Fibroblast of lung (primary cell): ENCODE data around the gene SDHA. TPM values are rescaled to one million over a fixed set of nuclear protein-coding genes. Genes with fewer than 3 reads are reported as not detected.
"Not testable (repeated sequence)": the region's sequence is repeated elsewhere in the genome, so short reads cannot be mapped to it uniquely, and the experiment has no call there.

Experiments
- DNase-seq, 2 donors: peaks; one replicate each; pipeline versions ENCODE4 v3.0.0 to v3.0.0-alpha.2; 2010; ENCODE audit warnings: low read depth in 2 of 2
- H2AFZ ChIP-seq: 2 replicates; pipeline ENCODE4 v1.5.1; 2012; ENCODE audit warnings: low read length, control low read depth, inconsistent platforms
- H3K27ac ChIP-seq: 2 replicates; pipeline ENCODE4 v1.5.1; 2011; ENCODE audit warnings: low read length, control low read depth; ENCODE audit not compliant: insufficient read depth
- H3K27me3 ChIP-seq: 2 replicates; pipeline ENCODE4 v1.5.1; 2011; ENCODE audit warnings: mild to moderate bottlenecking, low read length; ENCODE audit not compliant: control insufficient read depth, insufficient read depth
- H3K36me3 ChIP-seq: 2 replicates; pipeline ENCODE4 v1.5.1; 2011; ENCODE audit warnings: low read length; ENCODE audit not compliant: control insufficient read depth, insufficient read depth
- H3K4me1 ChIP-seq: 2 replicates; pipeline ENCODE4 v1.5.1; 2011; ENCODE audit warnings: low read length; ENCODE audit not compliant: control insufficient read depth, insufficient read depth; ENCODE audit errors: extremely low read depth
- H3K4me2 ChIP-seq: 2 replicates; pipeline ENCODE4 v1.5.1; 2011; ENCODE audit warnings: low read length, control low read depth; ENCODE audit not compliant: insufficient read depth; ENCODE audit errors: extremely low read depth
- H3K4me3 ChIP-seq, 4 experiments: fragments of 200-600 bp in 1 of 4; sonication (generic) in 1 of 4; replicated peaks in 1 of 4; 2 replicates each; pipeline ENCODE4 v1.5.1; 2011 to 2016; ENCODE audit warnings: low read length in 4 of 4, low read depth in 3 of 4, mild to moderate bottlenecking in 3 of 4, control low read depth in 2 of 4, inconsistent platforms in 1 of 4, mixed read lengths in 1 of 4; ENCODE audit not compliant: insufficient read depth in 1 of 4; ENCODE audit errors: control extremely low read depth in 1 of 4
- H3K79me2 ChIP-seq: 2 replicates; pipeline ENCODE4 v1.5.1; 2012; ENCODE audit warnings: mild to moderate bottlenecking, low read length, inconsistent platforms; ENCODE audit not compliant: control insufficient read depth, insufficient read depth
- H3K9ac ChIP-seq: 2 replicates; pipeline ENCODE4 v1.5.1; 2011; ENCODE audit warnings: mild to moderate bottlenecking, low read length, control low read depth; ENCODE audit not compliant: insufficient read depth
- H3K9me3 ChIP-seq: 2 replicates; pipeline ENCODE4 v1.5.1; 2012; ENCODE audit warnings: low read depth, low read length; ENCODE audit not compliant: control insufficient read depth, insufficient read depth
- H4K20me1 ChIP-seq: 2 replicates; pipeline ENCODE4 v1.5.1; 2011; ENCODE audit warnings: low read length; ENCODE audit not compliant: control insufficient read depth, insufficient read depth; ENCODE audit errors: extremely low read depth
- CTCF ChIP-seq, 2 donors: IDR thresholded peaks in 1 of 2; conservative IDR thresholded peaks in 1 of 2; 1 replicate in 1 of 2; 2 replicates in 1 of 2; pipeline ENCODE4 v1.5.1; 2011 to 2012; ENCODE audit warnings: low read length in 2 of 2, control low read depth in 1 of 2, inconsistent platforms in 1 of 2, low read depth in 1 of 2, mild to moderate bottlenecking in 1 of 2
- EZH2 ChIP-seq: IDR thresholded peaks from 2 replicates; pipeline ENCODE4 v1.5.1; 2012; ENCODE audit warnings: low read length, control low read depth, mild to moderate bottlenecking; ENCODE audit errors: missing control alignments
- polyA plus RNA-seq, 2 donors: library from polyadenylated mRNA; depleted of rRNA in 1 of 2; stranded (reverse) in 1 of 2; unstranded in 1 of 2; fragments of >200 nt; gene quantifications; 2 replicates each; pipeline ENCODE4 v1.2.1, GENCODE V29; 2011 to 2012; ENCODE audit warnings: missing spikeins in 1 of 2
- total RNA-seq: library from RNA; depleted of rRNA; stranded (reverse); fragments of >200 nt; gene quantifications from 2 replicates; pipeline ENCODE4 v1.2.1, GENCODE V29; 2014

The SDHA gene
- total and polyA plus RNA-seq, 2 donors (not counting 1 experiment from before 2014, with no cell fraction given): 89.6 to 150 TPM

GRCh38 chr5:228886-229285 is 10.8 kb downstream of the SDHA start:
- no peaks in the 10 kb centered on the region for H3K27me3 ChIP-seq
- no peak overlapping the region for H3K27ac ChIP-seq
- no peak overlapping the region for H3K4me2 ChIP-seq
- TF ChIP-seq CTCF (conservative IDR thresholded peaks at IDR 0.05 in 1 of 2, IDR thresholded peaks at IDR 0.05 in 1 of 2; ENCODE audit: low read depth in 1 of 2, low read length in 2 of 2) (no peak), EZH2 (no peak)
- H4K20me1 ChIP-seq: no peaks in the 10 kb centered on the region
- H3K4me1 ChIP-seq: no peaks in the 10 kb centered on the region
- no peak overlapping the region for H3K9ac ChIP-seq
- DNase-seq: no peak
- peaks cover 6% of the 10 kb centered on the region for H3K79me2 ChIP-seq
- H3K36me3 ChIP-seq: peaks cover 13% of the 10 kb centered on the region
- no peak overlapping the region for H2AFZ ChIP-seq
- no peaks in the 10 kb centered on the region for H3K9me3 ChIP-seq
- no peak overlapping the region for H3K4me3 ChIP-seq

- TF ChIP-seq EZH2: no peak
- TF ChIP-seq CTCF (conservative IDR thresholded peaks at IDR 0.05 in 1 of 2, IDR thresholded peaks at IDR 0.05 in 1 of 2; ENCODE audit: low read depth in 1 of 2, low read length in 2 of 2): no peak
- DNase-seq: no peak
- Histone ChIP-seq H3K27ac (no peak overlapping the region), H4K20me1 (no peaks in the 10 kb centered on the region), H3K9me3 (no peaks in the 10 kb centered on the region), H3K79me2 (no peaks in the 10 kb centered on the region), H3K9ac (no peak overlapping the region), H3K27me3 (no peaks in the 10 kb centered on the region), H3K36me3 (peaks cover 12% of the 10 kb centered on the region), H3K4me3 (no peak overlapping the region), H2AFZ (no peak overlapping the region), H3K4me1 (no peaks in the 10 kb centered on the region), H3K4me2 (no peak overlapping the region)
Observed at GRCh38 chr5:230711-231110, 12.6 kb downstream of the SDHA start.

GRCh38 chr5:231661-232060 is 13.5 kb downstream of the SDHA start:
- no peaks in the 10 kb centered on the region for H3K9me3 ChIP-seq
- no peak overlapping the region for H3K27ac ChIP-seq
- H3K36me3 ChIP-seq: peaks cover 11% of the 10 kb centered on the region

GRCh38 chr5:233426-233825 is 15.3 kb downstream of the SDHA start:
- H2AFZ ChIP-seq, H4K20me1 ChIP-seq, H3K4me3 ChIP-seq, H3K9ac ChIP-seq, H3K27ac ChIP-seq, DNase-seq, H3K9me3 ChIP-seq, H3K27me3 ChIP-seq, H3K4me2 ChIP-seq, H3K36me3 ChIP-seq, H3K79me2 ChIP-seq, H3K4me1 ChIP-seq: not testable (repeated sequence)

More at GRCh38 chr5:231661-232060, 13.5 kb downstream of the SDHA start:
- no peak overlapping the region for H3K4me2 ChIP-seq
- no peak overlapping the region for H3K4me3 ChIP-seq
- no peaks in the 10 kb centered on the region for H3K4me1 ChIP-seq
- no peak overlapping the region for H3K9ac ChIP-seq
- H2AFZ ChIP-seq: no peak overlapping the region
- TF ChIP-seq EZH2: no peak
- TF ChIP-seq CTCF (conservative IDR thresholded peaks at IDR 0.05 in 1 of 2, IDR thresholded peaks at IDR 0.05 in 1 of 2; ENCODE audit: low read depth in 1 of 2, low read length in 2 of 2): no peak
- no peak for DNase-seq
- H4K20me1 ChIP-seq: no peaks in the 10 kb centered on the region
- H3K79me2 ChIP-seq: no peaks in the 10 kb centered on the region
- no peaks in the 10 kb centered on the region for H3K27me3 ChIP-seq
